Spinal cord (tissue), 10 donors: ENCODE data around the gene PSMB9. TPM values are rescaled to one million over a fixed set of nuclear protein-coding genes. Genes with fewer than 3 reads are reported as not detected.
"Not testable (repeated sequence)": the region's sequence is repeated elsewhere in the genome, so short reads cannot be mapped to it uniquely, and the experiment has no call there.

Experiments
- DNase-seq, 6 donors: peaks; one replicate each; pipeline versions ENCODE4 v3.0.0 to v3.0.0-alpha.2; 2013 to 2015; ENCODE audit warnings: low spot score in 6 of 6, low read depth in 4 of 6
- H3K27ac ChIP-seq: one replicate; pipeline ENCODE4 v1.5.1; 2013; ENCODE audit warnings: low read depth, low read length, control low read depth
- H3K27me3 ChIP-seq: one replicate; pipeline ENCODE4 v1.6.1; 2013; ENCODE audit warnings: low read length; ENCODE audit not compliant: control insufficient read depth, insufficient read depth
- H3K36me3 ChIP-seq: one replicate; pipeline ENCODE4 v1.6.1; 2013; ENCODE audit warnings: low read length; ENCODE audit not compliant: control insufficient read depth, insufficient read depth
- H3K4me1 ChIP-seq: one replicate; pipeline ENCODE4 v1.6.1; 2013; ENCODE audit warnings: low read length; ENCODE audit not compliant: control insufficient read depth, insufficient read depth
- H3K4me3 ChIP-seq: one replicate; pipeline ENCODE4 v1.5.1; 2013; ENCODE audit warnings: low read depth, low read length, control low read depth
- H3K9me3 ChIP-seq: one replicate; pipeline ENCODE4 v1.6.1; 2013; ENCODE audit warnings: low read length; ENCODE audit not compliant: control insufficient read depth, insufficient read depth
- WGBS: methylation state at CpG from one replicate; pipeline ENCODE4 v1.1.5; 2013; ENCODE audit warnings: missing lambda C conversion rate; ENCODE audit not compliant: insufficient coverage; 5-methylcytosine and 5-hydroxymethylcytosine counted together
- polyA plus RNA-seq, 2 donors: library from polyadenylated mRNA; unstranded; fragments of 120-200 nt; gene quantifications; one replicate each; pipeline ENCODE4 v1.2.1, GENCODE V29; 2013; ENCODE audit not compliant: insufficient read length in 2 of 2
- total RNA-seq, 2 donors: library from RNA; depleted of rRNA in 1 of 2; stranded (reverse); fragments of 120-200 nt in 1 of 2; fragments of >200 nt in 1 of 2; gene quantifications; one replicate each; pipeline versions ENCODE4 v1.2.3 to v1.2.4, GENCODE V29; 2013 to 2014
- donor health status: healthy.

The PSMB9 gene
- total and polyA plus RNA-seq, 4 donors = 6.1 to 9.0 (median 8.7) TPM

DNA sequence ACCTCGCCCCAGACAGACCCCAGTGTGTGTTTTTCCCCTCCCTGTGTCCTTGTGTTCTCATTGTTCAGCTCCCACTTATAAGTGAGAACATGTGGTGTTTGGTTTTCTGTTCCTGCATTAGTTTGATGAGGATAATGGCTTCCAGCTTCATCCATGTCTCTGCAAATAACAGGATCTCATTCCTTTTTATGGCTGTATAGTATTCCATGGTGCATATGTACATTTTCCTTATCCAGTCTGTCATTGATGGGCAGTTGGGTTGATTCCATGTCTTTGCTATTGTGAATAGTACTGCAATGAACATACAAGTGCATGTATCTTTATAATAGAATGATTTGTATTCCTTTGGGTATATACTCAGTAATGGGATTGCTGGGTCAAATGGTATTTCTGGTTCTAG, 20.0 kb downstream of the PSMB9 start:
- not testable (repeated sequence) for H3K9me3 ChIP-seq, H3K27ac ChIP-seq, H3K4me3 ChIP-seq, H3K4me1 ChIP-seq, DNase-seq, H3K36me3 ChIP-seq
- no CpG with 5 or more reads among the region's 1 CpG for WGBS
- H3K27me3 ChIP-seq = peaks cover 21% of the 10 kb centered on the region

GRCh38 chr6:32876603-32877002, 22.6 kb downstream of the PSMB9 start:
- Histone ChIP-seq H3K9me3 (no peaks in the 10 kb centered on the region), H3K27me3 (peaks cover 24% of the 10 kb centered on the region), H3K27ac (no peak overlapping the region), H3K36me3 (no peaks in the 10 kb centered on the region), H3K4me3 (no peak overlapping the region), H3K4me1 (peaks cover 6% of the 10 kb centered on the region)
- WGBS = no CpG with 5 or more reads among the region's 2 CpGs
- no peak for DNase-seq

DNA sequence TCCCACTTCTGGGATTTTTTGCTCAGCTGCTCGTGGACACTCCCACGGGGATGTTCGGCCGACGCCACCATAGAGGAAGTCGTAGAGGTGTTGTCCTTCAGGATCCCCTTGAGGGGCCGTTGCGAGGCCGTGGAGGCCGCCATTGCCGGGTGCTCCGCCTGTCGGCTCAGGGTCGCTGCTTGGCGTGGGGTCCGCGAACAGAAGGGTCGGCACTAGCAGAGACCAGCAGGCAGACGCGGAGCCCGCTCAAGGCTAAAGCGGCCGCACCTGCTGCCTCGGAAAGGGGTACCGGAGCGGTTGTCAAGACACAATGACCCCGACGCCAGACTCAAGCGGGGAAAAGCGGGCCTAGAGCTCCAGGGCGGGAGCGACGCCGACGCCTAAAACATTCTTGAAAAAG, 25.7 kb downstream of the PSMB9 start:
- no peak overlapping the region for H3K27ac ChIP-seq
- H3K36me3 ChIP-seq = no peaks in the 10 kb centered on the region
- peaks cover 6% of the 10 kb centered on the region for H3K4me1 ChIP-seq
- WGBS = 33% methylated on average over 31 of the region's 35 CpGs
- H3K27me3 ChIP-seq = peaks cover 24% of the 10 kb centered on the region
- no peak overlapping the region for H3K4me3 ChIP-seq
- DNase-seq = no peak
- no peaks in the 10 kb centered on the region for H3K9me3 ChIP-seq

- WGBS = 100% methylated on average over 2 of the region's 3 CpGs
- not testable (repeated sequence) for DNase-seq
- H3K27me3 ChIP-seq = peaks cover 24% of the 10 kb centered on the region
Observed at GRCh38 chr6:32880962-32881361, 27.0 kb downstream of the PSMB9 start.

DNA sequence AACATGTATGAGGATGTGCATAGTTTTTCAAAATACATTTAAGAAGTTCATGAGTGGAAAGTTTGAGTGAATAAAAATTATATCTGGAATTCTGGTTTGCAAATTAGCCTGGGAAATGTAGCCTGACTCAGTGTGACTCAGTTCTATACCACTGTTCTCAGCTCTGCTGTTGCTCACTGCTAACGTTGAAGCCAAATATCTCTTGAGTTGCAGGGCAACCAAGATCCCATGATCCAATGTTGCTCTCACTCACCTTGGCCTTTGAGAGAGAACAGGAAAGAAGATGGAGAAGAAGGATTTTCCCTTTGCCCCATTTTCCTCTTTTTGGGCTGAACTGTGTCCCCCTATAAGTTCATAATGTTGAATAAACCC, 28.9 kb downstream of the PSMB9 start:
- Histone ChIP-seq H3K4me3 (no peak overlapping the region), H3K27me3 (peaks cover 22% of the 10 kb centered on the region), H3K27ac (no peak overlapping the region), H3K36me3 (no peaks in the 10 kb centered on the region), H3K9me3 (no peaks in the 10 kb centered on the region), H3K4me1 (peaks cover 11% of the 10 kb centered on the region)
- no peak for DNase-seq
- WGBS = no CpG with 5 or more reads among the region's 1 CpG

More at GRCh38 chr6:32880962-32881361, 27.0 kb downstream of the PSMB9 start:
- not testable (repeated sequence) for H3K9me3 ChIP-seq, H3K27ac ChIP-seq, H3K4me1 ChIP-seq, H3K36me3 ChIP-seq, H3K4me3 ChIP-seq

GRCh38 chr6:32883789-32884188, 29.8 kb downstream of the PSMB9 start:
- Histone ChIP-seq H3K27me3 (peaks cover 22% of the 10 kb centered on the region), H3K4me1 (peaks cover 11% of the 10 kb centered on the region), H3K4me3 (no peak overlapping the region), H3K9me3 (no peaks in the 10 kb centered on the region), H3K27ac (no peak overlapping the region), H3K36me3 (no peaks in the 10 kb centered on the region)
- DNase-seq = peak in 1 of 6 donors; percentile 11
- 28% methylated on average over 5 of the region's 5 CpGs for WGBS

- Histone ChIP-seq H3K36me3 (no peaks in the 10 kb centered on the region), H3K27ac (no peak overlapping the region), H3K27me3 (peaks cover 6% of the 10 kb centered on the region), H3K4me3 (no peak overlapping the region), H3K9me3 (no peaks in the 10 kb centered on the region), H3K4me1 (peaks cover 6% of the 10 kb centered on the region)
- DNase-seq = peak; percentile 50 to 95 (median 71)
- WGBS = no CpG with 5 or more reads among the region's 4 CpGs
Observed at GRCh38 chr6:32885698-32886286, 31.8 kb downstream of the PSMB9 start.

- peaks cover 6% of the 10 kb centered on the region for H3K4me1 ChIP-seq
- no peaks in the 10 kb centered on the region for H3K9me3 ChIP-seq
- H3K36me3 ChIP-seq = no peaks in the 10 kb centered on the region
- 47% methylated on average over 3 of the region's 3 CpGs for WGBS
- peak in 2 of 6 donors; percentile 21 to 55 for DNase-seq
- peaks cover 3% of the 10 kb centered on the region for H3K27me3 ChIP-seq
- H3K27ac ChIP-seq = no peak overlapping the region
- H3K4me3 ChIP-seq = no peak overlapping the region
Observed at GRCh38 chr6:32886681-32887383, 32.8 kb downstream of the PSMB9 start.

DNA sequence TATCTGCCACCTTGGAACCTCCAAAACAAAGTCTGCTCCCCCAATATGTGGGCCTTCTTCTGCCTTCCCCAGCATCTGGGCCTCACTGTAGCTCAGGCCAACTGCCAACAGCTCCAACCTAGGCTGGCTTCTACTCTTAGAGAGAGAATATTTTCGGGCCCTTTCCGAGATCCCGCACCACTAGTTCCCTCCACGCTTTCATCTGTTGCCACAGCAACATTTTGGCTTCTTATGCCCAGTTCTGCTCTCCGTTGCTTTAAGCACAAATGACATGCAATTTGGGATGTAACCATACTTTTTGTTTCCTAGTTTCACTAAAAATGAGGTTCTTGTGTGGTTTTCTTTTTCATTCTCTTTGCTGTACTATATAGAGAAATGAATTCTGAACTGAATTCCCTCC, 33.6 kb downstream of the PSMB9 start:
- DNase-seq = peak in 2 of 6 donors; percentile 29 to 68
- WGBS = 42% methylated on average over 4 of the region's 5 CpGs
- peaks cover 6% of the 10 kb centered on the region for H3K4me1 ChIP-seq
- H3K4me3 ChIP-seq = no peak overlapping the region
- H3K9me3 ChIP-seq = no peaks in the 10 kb centered on the region
- H3K27me3 ChIP-seq = no peaks in the 10 kb centered on the region
- no peaks in the 10 kb centered on the region for H3K36me3 ChIP-seq
- no peak overlapping the region for H3K27ac ChIP-seq

- H3K4me1 ChIP-seq = peaks cover 9% of the 10 kb centered on the region
- H3K36me3 ChIP-seq = no peaks in the 10 kb centered on the region
- H3K4me3 ChIP-seq = no peak overlapping the region
- 90% methylated on average over 1 of the region's 2 CpGs for WGBS
- no peaks in the 10 kb centered on the region for H3K27me3 ChIP-seq
- no peak for DNase-seq
- no peak overlapping the region for H3K27ac ChIP-seq
- H3K9me3 ChIP-seq = no peaks in the 10 kb centered on the region
Observed at GRCh38 chr6:32888576-32888975, 34.6 kb downstream of the PSMB9 start.
